ENCODE measurements around the gene RTF2. TPM values are rescaled to one million over a fixed set of nuclear protein-coding genes. Genes with fewer than 3 reads are reported as not detected.
A peak's percentile ranks its signal among the peaks of the same experiment; 100 is the strongest.

Gene RTF2
- polyA plus RNA-seq, 2 of the 4 experiments (the other 2 are of a cell fraction), result 102 to 115 TPM

- ATAC-seq (peak in 1 of 2 experiments; percentile 43; a peak in 2 of 6 replicates), DNase-seq (ENCODE audit: low read depth in 1 of 2, low spot score in 1 of 2) (no peak), FAIRE-seq (no peak)
- H3K9me3 ChIP-seq, result no peaks in the 10 kb centered on the region
- 70% methylated on average over 27 of the region's 27 CpGs for WGBS (ENCODE audit: missing lambda C conversion rate)
- CTCF ChIA-PET, result no interaction called here
- H3K4me3 ChIP-seq, result no peak overlapping the region
- no peaks in the 10 kb centered on the region for H3K4me1 ChIP-seq
- POLR2A ChIA-PET, result no interaction called here
- H3K27ac ChIP-seq, result no peak overlapping the region
- no peak for TF ChIP-seq RFX5 (IDR thresholded peaks at IDR 0.05)
- TF ChIP-seq EHMT2 (IDR thresholded peaks at IDR 0.05; ENCODE audit: low read depth), result no peak
- no peak for TF ChIP-seq CEBPB (IDR thresholded peaks at IDR 0.05)
- TF ChIP-seq JUN (IDR thresholded peaks at IDR 0.05), result no peak
- TF ChIP-seq HOXB13 (CRISPR knock-in tag; IDR thresholded peaks at IDR 0.05; ENCODE audit: low read depth), result no peak
- TF ChIP-seq CHD4 (IDR thresholded peaks at IDR 0.05; ENCODE audit: borderline replicate concordance), result no peak
- TF ChIP-seq ELK1 (IDR thresholded peaks at IDR 0.05; ENCODE audit: low read depth, low read length), result no peak
- H3K4me2 ChIP-seq, result no peak overlapping the region
Observed at GRCh38 chr20:56443654-56444540, 24.5 kb upstream of the RTF2 start.

- H3K27ac ChIP-seq, result no peak overlapping the region
- no peak overlapping the region for H3K4me3 ChIP-seq
- TF ChIP-seq TP53 (CRISPR knock-in tag; IDR thresholded peaks at IDR 0.05), result no peak
- TF ChIP-seq NFE2L2 (conservative IDR thresholded peaks at IDR 0.05; ENCODE audit: low read length), result no peak
- TF ChIP-seq JUNB (IDR thresholded peaks at IDR 0.05), result no peak
- FAIRE-seq (no peak), DNase-seq (ENCODE audit: low read depth in 1 of 2, low spot score in 1 of 2) (no peak), ATAC-seq (no peak)
- no peaks in the 10 kb centered on the region for H3K4me1 ChIP-seq
- POLR2A ChIA-PET, result no interaction called here
- 84% methylated on average over 3 of the region's 3 CpGs for WGBS (ENCODE audit: missing lambda C conversion rate)
- no peaks in the 10 kb centered on the region for H3K9me3 ChIP-seq
- no peak overlapping the region for H3K4me2 ChIP-seq
- CTCF ChIA-PET, result no interaction called here
Observed at GRCh38 chr20:56445130-56445529, 23.3 kb upstream of the RTF2 start.

GRCh38 chr20:56445540-56445939 is 22.9 kb upstream of the RTF2 start:
- ATAC-seq (no peak), DNase-seq (ENCODE audit: low read depth in 1 of 2, low spot score in 1 of 2) (no peak), FAIRE-seq (no peak)
- no peak overlapping the region for H3K27ac ChIP-seq
- no peak overlapping the region for H3K4me2 ChIP-seq
- H3K4me1 ChIP-seq, result no peaks in the 10 kb centered on the region
- ChIA-PET CTCF (no interaction called here), POLR2A (no interaction called here)
- no peak for TF ChIP-seq EP300 (IDR thresholded peaks at IDR 0.05)
- no peak for TF ChIP-seq HOXB13 (CRISPR knock-in tag; IDR thresholded peaks at IDR 0.05; ENCODE audit: low read depth)
- no peak for TF ChIP-seq EHMT2 (IDR thresholded peaks at IDR 0.05; ENCODE audit: low read depth)
- TF ChIP-seq HOXB5 (CRISPR knock-in tag; IDR thresholded peaks at IDR 0.05), result no peak
- no peak for TF ChIP-seq ESRRA (IDR thresholded peaks at IDR 0.05; ENCODE audit: borderline replicate concordance, low read length)
- no peak for TF ChIP-seq SREBF2 (IDR thresholded peaks at IDR 0.05)
- no peak for TF ChIP-seq GATA3 (IDR thresholded peaks at IDR 0.05; ENCODE audit: borderline replicate concordance)
- TF ChIP-seq CHD4 (IDR thresholded peaks at IDR 0.05; ENCODE audit: borderline replicate concordance), result no peak
- no peak for TF ChIP-seq SMC3 (IDR thresholded peaks at IDR 0.05)
- TF ChIP-seq CTCF (IDR thresholded peaks at IDR 0.05), result no peak
- no peak for TF ChIP-seq NFE2L2 (conservative IDR thresholded peaks at IDR 0.05; ENCODE audit: low read length)
- no peak for TF ChIP-seq CEBPB (IDR thresholded peaks at IDR 0.05)
- TF ChIP-seq FOXS1 (CRISPR knock-in tag; IDR thresholded peaks at IDR 0.05), result no peak
- no peak for TF ChIP-seq ZNF302 (CRISPR knock-in tag; IDR thresholded peaks at IDR 0.05)
- no peak for TF ChIP-seq E2F6 (IDR thresholded peaks at IDR 0.05; ENCODE audit: borderline replicate concordance, low read depth)
- no peak for TF ChIP-seq MYC (IDR thresholded peaks at IDR 0.05; ENCODE audit: borderline replicate concordance, low read length)
- TF ChIP-seq USF2 (IDR thresholded peaks at IDR 0.05), result no peak
- no peak for TF ChIP-seq BCL3 (IDR thresholded peaks at IDR 0.05)
- H3K4me3 ChIP-seq, result no peak overlapping the region
- 62% methylated on average over 15 of the region's 16 CpGs for WGBS (ENCODE audit: missing lambda C conversion rate)
- no peaks in the 10 kb centered on the region for H3K9me3 ChIP-seq

All from A549 (cell line).